Fibroblast of lung (primary cell): Measurements from ENCODE around the gene METTL16.

ENCODE experiments used
- EZH2 ChIP-seq: IDR thresholded peaks from 2 replicates; pipeline ENCODE4 v1.5.1; 2012; ENCODE audit warnings: low read length, control low read depth, mild to moderate bottlenecking; ENCODE audit errors: missing control alignments
- TF ChIP-seq, protein P1 (sequence below), 2 donors: IDR thresholded peaks in 1 of 2; conservative IDR thresholded peaks in 1 of 2; 1 replicate in 1 of 2; 2 replicates in 1 of 2; pipeline ENCODE4 v1.5.1; 2011 to 2012; ENCODE audit warnings: low read length in 2 of 2, control low read depth in 1 of 2, inconsistent platforms in 1 of 2, low read depth in 1 of 2, mild to moderate bottlenecking in 1 of 2

DNA sequence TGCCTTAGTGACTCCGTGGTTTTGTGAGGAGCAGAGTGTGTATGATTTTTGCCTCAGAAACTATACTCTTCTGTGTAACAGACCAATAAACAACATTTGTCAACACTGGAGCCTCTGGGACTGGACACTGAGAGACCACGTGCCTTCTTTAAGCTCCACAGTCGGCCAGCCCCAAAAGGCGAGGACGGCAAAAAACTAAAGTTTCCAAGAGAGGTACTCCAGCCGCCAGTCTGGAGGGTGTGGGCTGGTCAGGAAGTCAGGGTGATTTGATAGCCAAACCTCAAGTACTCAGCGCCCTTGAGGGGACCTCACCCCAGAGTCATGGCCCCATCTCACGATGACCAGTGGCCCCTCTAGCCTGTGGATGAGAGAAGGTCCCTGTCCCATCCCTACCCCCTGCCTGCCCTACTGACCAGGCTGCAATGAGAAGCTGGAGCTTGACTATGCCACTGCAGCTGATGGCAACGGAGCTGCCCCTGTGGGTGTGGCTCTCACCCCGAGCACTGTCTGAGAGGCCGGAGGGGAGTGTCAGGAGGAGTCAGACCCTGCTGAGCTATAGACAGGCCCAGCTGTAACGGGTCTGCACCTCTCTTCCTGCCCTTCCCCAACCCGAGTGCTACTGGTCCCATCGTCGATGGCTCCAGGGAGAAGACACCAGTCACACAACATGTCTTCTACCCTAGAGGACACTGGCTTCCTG, 130.6 kb downstream of the METTL16 start:
- TF ChIP-seq, protein P1, sequence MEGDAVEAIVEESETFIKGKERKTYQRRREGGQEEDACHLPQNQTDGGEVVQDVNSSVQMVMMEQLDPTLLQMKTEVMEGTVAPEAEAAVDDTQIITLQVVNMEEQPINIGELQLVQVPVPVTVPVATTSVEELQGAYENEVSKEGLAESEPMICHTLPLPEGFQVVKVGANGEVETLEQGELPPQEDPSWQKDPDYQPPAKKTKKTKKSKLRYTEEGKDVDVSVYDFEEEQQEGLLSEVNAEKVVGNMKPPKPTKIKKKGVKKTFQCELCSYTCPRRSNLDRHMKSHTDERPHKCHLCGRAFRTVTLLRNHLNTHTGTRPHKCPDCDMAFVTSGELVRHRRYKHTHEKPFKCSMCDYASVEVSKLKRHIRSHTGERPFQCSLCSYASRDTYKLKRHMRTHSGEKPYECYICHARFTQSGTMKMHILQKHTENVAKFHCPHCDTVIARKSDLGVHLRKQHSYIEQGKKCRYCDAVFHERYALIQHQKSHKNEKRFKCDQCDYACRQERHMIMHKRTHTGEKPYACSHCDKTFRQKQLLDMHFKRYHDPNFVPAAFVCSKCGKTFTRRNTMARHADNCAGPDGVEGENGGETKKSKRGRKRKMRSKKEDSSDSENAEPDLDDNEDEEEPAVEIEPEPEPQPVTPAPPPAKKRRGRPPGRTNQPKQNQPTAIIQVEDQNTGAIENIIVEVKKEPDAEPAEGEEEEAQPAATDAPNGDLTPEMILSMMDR (conservative IDR thresholded peaks at IDR 0.05 in 1 of 2, IDR thresholded peaks at IDR 0.05 in 1 of 2; ENCODE audit: low read depth in 1 of 2, low read length in 2 of 2), result no peak
- TF ChIP-seq EZH2, result no peak
